GM10266 (cell line): ENCODE results near the gene FAM186B.

Experiments used
- DNase-seq: peaks from one replicate; pipeline ENCODE4 v3.0.0; 2012; ENCODE audit errors: extremely low spot score
- TF ChIP-seq, protein P1 (sequence below): IDR thresholded peaks from 2 replicates; pipeline ENCODE4 v1.5.1; 2012; ENCODE audit warnings: mild to moderate bottlenecking, low read depth; ENCODE audit not compliant: control insufficient read depth, insufficient read depth; ENCODE audit errors: missing control alignments

Gene FAM186B

DNA sequence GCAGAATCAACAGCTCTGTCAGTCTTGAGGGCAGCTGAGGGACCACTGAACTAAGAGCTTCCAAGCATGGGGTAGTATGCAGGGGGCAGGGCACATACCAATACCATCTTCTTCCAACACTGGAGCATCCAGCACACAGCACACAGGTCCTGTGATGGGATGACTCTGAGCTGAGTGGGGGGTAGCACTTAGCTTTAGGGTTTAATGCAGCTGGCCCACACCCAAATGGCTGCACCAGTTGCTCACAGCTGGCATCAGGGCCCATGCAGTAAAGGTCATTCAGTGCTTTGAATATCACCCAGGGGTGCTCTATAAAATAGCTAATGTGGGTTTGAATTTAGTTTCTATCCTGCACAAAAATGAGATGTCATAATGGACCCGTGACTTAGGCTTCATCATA lies 1.7 kb downstream of the FAM186B start:
- DNase-seq: no peak
- TF ChIP-seq, protein P1, sequence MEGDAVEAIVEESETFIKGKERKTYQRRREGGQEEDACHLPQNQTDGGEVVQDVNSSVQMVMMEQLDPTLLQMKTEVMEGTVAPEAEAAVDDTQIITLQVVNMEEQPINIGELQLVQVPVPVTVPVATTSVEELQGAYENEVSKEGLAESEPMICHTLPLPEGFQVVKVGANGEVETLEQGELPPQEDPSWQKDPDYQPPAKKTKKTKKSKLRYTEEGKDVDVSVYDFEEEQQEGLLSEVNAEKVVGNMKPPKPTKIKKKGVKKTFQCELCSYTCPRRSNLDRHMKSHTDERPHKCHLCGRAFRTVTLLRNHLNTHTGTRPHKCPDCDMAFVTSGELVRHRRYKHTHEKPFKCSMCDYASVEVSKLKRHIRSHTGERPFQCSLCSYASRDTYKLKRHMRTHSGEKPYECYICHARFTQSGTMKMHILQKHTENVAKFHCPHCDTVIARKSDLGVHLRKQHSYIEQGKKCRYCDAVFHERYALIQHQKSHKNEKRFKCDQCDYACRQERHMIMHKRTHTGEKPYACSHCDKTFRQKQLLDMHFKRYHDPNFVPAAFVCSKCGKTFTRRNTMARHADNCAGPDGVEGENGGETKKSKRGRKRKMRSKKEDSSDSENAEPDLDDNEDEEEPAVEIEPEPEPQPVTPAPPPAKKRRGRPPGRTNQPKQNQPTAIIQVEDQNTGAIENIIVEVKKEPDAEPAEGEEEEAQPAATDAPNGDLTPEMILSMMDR: no peak

- DNase-seq: no peak
These were observed 5.5 kb downstream of the FAM186B start for GRCh38 chr12:49599961-49600360.

DNA sequence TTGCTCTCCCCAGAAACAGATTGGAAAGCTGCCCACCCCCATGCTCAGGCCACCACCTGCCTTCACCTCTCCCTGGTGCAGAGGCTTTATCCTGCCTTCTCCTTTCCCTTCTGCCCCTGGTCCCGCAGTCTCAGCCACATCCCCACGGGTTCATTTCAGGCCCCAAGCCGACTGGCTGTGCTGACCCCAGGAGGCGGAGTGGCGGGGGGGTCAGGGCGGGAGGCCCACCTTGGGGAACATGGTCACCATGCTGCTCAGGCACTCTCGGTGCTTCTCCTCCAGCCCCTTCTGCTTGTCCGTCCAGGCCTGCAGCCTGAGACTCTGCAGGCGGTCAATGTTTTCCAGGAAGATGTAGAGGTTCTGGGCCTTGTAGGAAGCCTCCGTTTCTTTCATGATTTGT lies 6.9 kb downstream of the FAM186B start:
- DNase-seq: no peak
- TF ChIP-seq, protein P1: no peak

More at GRCh38 chr12:49599961-49600360, 5.5 kb downstream of the FAM186B start:
- TF ChIP-seq, protein P1: no peak

GRCh38 chr12:49588721-49589516 lies 16.5 kb downstream of the FAM186B start:
- TF ChIP-seq, protein P1: no peak
- no peak for DNase-seq

GRCh38 chr12:49588281-49588680 lies 17.2 kb downstream of the FAM186B start:
- DNase-seq: no peak

DNA sequence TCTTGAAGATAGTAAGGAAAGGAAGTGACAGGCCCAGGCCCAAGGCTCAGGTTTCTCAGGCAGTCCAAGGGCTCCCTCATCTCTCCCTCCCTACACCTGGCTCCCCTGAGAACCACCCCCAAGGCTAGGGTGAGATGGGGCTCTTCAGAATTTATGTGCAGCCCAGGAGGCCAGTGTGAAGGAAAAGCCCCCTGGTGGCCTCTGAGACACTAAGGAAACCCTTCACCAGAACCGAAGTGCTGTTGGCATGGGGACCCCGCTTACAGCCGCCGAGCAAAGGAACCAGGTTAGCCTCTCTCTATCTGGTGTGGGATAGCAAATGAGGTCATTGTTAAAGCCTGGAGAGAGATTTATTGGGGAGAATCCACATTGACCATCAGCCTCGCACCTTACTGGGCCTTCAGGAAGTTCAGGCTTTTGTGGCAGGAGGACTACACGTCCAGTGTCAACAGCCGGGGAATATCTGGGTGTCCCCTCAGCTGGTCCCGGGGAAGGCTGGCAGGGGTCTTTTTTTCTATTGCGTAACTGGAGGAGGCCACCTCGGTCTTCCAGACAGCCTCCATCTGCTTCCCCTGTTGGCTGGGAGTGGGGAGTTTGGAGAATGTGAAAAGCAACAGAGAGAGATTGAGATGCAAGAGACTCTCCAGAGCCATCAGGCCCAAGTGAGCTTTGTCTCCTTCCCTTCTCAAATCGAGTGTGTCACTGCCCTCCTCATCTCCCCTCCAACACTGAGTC lies 18.1 kb downstream of the FAM186B start:
- DNase-seq: no peak
- TF ChIP-seq, protein P1: no peak

More at GRCh38 chr12:49588281-49588680, 17.2 kb downstream of the FAM186B start:
- TF ChIP-seq, protein P1: no peak
